ENCODE measurements around the gene SOHLH1.

SOHLH1 gene

DNA sequence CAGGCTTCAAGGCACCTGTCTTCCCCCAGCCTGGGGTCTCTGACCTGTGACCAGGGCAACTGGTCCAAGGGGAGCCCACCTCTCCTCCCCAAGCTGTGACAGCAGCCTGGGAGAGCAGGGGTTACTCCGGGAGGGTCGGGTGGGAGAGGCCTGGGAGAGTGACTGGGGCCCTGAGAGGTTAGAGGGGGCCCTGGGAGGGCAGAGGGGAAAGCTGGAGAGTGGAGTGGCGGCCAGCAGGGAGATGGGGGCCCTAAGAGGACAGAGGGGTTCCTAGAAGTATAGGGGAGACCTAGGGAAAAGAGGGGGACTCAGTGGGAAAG, 35.9 kb downstream of the SOHLH1 start:
- no peak for DNase-seq (ENCODE audit: low read depth)
- TF ChIP-seq, protein P1, sequence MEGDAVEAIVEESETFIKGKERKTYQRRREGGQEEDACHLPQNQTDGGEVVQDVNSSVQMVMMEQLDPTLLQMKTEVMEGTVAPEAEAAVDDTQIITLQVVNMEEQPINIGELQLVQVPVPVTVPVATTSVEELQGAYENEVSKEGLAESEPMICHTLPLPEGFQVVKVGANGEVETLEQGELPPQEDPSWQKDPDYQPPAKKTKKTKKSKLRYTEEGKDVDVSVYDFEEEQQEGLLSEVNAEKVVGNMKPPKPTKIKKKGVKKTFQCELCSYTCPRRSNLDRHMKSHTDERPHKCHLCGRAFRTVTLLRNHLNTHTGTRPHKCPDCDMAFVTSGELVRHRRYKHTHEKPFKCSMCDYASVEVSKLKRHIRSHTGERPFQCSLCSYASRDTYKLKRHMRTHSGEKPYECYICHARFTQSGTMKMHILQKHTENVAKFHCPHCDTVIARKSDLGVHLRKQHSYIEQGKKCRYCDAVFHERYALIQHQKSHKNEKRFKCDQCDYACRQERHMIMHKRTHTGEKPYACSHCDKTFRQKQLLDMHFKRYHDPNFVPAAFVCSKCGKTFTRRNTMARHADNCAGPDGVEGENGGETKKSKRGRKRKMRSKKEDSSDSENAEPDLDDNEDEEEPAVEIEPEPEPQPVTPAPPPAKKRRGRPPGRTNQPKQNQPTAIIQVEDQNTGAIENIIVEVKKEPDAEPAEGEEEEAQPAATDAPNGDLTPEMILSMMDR (IDR thresholded peaks at IDR 0.05; ENCODE audit: control insufficient read depth, insufficient read depth, low read depth, low read length, missing control alignments) = no peak
- H3K4me3 ChIP-seq (ENCODE audit: control insufficient read depth, low read depth, low read length) = no peak overlapping the region

DNA sequence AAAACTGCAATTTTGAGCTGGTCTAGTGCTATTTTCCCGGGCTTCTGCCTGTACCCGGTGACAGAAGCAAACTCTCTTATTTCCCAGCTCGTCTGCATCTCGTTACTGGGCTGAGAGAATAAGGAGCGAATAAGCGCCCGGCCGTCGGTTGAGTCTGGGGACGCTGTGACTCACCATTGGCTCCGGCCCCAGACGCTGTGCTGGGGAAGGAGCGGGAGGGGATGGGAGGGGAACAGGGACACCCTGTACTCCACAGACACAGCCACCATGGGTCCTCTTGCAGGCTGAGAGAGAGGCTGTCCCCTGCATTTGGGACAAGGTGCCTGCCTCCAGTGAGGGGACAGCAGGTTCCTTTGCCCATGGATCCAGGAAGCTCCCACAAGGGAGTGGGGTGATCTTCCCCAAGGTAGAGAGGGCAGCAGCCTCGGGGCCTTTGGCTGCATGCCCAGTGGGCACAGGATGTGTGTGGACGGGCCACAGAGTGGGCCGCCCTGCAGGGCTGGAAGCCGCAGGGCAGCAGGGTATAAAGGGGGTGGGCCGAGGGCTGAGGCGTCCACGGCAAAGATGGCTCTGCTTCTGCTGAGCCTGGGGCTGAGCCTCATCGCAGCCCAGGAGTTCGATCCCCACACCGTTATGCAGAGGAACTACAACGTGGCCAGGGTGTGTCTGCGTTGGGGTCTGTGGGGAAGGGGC, 36.4 kb downstream of the SOHLH1 start, which contains the start of gene LCN9:
Gene LCN9, plus strand, starts transcription at position 552 of the 693 bp plus-strand sequence. Its CDS starts 13 bp downstream, at position 565.
- no peak within 1 kb of the TSS for H3K4me3 ChIP-seq (ENCODE audit: control insufficient read depth, low read depth, low read length)
- TF ChIP-seq, protein P1 (IDR thresholded peaks at IDR 0.05; ENCODE audit: control insufficient read depth, insufficient read depth, low read depth, low read length, missing control alignments) = no peak
- no peak for DNase-seq (ENCODE audit: low read depth)

DNA sequence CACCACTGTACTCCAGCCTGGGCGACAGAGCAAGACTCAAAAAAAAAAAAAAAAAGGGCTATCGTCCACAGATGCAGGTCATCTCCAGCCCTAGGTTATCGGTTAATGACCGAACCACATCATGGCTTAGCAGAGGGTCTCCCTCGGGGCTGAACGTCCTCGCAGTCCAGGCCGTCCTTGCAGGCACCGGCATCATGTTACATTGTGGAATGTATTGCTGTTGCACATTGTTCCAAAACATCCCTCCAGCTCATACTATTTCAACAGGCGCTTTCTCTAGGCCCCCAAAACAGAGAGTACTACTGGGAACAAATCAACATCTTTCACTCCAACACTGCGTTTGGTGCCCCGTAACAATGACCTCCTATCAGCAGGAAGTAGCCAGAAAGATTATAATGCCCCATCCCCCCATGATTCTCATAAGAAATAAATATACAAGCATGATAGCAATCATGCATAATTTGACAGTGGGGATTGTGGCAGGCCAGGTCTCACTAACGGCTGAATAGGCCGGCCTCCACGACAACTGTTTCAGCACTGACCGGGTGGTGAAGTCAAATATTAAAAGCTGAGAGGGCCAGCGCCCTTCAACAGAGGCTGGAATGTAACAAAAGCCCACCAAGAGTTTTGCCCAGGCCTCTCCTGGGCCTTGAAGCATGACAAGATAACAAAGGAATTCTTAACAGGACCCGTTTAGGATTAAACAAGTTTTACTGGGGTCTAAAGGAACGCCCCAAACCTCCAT, 37.3 kb downstream of the SOHLH1 start:
- no peak for DNase-seq (ENCODE audit: low read depth)
- H3K4me3 ChIP-seq (ENCODE audit: control insufficient read depth, low read depth, low read length) = no peak overlapping the region
- TF ChIP-seq, protein P1 (IDR thresholded peaks at IDR 0.05; ENCODE audit: control insufficient read depth, insufficient read depth, low read depth, low read length, missing control alignments) = no peak

DNA sequence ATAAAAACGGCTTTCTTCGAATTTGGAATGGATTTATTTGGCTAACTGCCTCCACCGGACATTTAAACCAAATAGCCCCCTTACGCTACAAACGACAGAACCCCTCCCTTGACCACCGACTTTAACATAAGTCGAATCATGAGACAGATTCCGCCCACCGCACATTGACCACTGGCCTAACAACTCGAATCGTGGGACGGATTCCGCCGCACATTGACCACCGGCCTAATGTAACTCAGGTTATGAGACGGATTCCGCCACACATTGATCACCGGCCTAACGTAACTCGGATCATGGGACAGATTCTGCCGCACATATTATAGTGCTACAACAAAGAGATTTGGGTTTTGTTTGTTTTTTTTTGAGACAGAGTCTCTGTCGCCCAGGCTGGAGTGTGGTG, 38.9 kb downstream of the SOHLH1 start:
- TF ChIP-seq, protein P1 (IDR thresholded peaks at IDR 0.05; ENCODE audit: control insufficient read depth, insufficient read depth, low read depth, low read length, missing control alignments) = no peak
- no peak overlapping the region for H3K4me3 ChIP-seq (ENCODE audit: control insufficient read depth, low read depth, low read length)
- no peak for DNase-seq (ENCODE audit: low read depth)

DNA sequence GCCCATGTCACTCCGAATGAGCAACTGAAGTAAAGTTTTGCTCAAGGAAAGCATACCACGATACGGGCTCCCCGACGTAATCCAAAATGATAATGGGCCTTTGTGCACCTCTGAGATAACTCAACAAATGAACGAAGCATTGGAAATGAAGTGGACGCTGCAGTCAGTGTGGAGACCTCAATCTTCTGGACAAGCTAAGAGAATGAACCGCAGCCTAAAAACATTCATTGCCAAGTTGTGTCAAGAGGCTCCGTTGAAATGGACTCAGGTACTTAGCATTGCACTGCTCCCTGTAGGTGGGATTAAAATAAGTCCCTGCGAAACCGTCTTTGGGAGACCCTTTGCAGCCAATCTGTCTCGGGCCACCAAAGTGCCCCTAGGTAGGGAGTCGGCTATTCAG, 40.0 kb downstream of the SOHLH1 start:
- no peak overlapping the region for H3K4me3 ChIP-seq (ENCODE audit: control insufficient read depth, low read depth, low read length)
- TF ChIP-seq, protein P1 (IDR thresholded peaks at IDR 0.05; ENCODE audit: control insufficient read depth, insufficient read depth, low read depth, low read length, missing control alignments) = no peak
- DNase-seq (ENCODE audit: low read depth) = no peak

DNA sequence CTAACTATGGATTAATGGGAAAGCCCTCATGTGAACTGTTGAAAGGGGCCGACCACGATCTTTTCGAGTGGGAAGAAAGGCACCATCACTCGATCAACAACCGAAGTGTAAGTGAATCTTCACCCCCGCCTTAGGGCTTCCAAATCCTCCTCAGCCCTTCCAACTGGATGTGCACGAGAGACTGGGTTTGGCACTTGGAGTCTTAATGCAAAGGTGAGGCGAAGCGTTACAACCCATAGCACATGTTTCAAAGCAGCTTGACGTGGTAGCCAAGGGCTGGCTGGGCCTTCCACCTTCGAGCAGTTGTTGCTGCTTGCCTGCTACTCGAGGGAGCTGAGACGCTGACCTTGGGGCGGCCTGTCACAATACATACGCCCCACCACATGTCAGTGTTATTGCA, 41.9 kb downstream of the SOHLH1 start:
- TF ChIP-seq, protein P1 (IDR thresholded peaks at IDR 0.05; ENCODE audit: control insufficient read depth, insufficient read depth, low read depth, low read length, missing control alignments) = no peak
- no peak for DNase-seq (ENCODE audit: low read depth)
- no peak overlapping the region for H3K4me3 ChIP-seq (ENCODE audit: control insufficient read depth, low read depth, low read length)
